ENCODE results near the gene MKX.

GRCh38 chr10:27709304-27709703 lies 36.3 kb downstream of the MKX start:
- TF ChIP-seq EZH2 (IDR thresholded peaks at IDR 0.05; ENCODE audit: insufficient read depth, poor library complexity, severe bottlenecking) = no peak
- TF ChIP-seq EZH2phosphoT487 (IDR thresholded peaks at IDR 0.05; ENCODE audit: insufficient read depth, low read depth) = no peak
